GM12864 (cell line): ENCODE measurements around the gene SMCO4.

Source experiments
- DNase-seq: peaks from one replicate; pipeline ENCODE4 v3.0.0-alpha.2; 2011; ENCODE audit warnings: low read depth
- H3K4me3 ChIP-seq: 2 replicates; pipeline ENCODE4 v1.5.1; 2011; ENCODE audit warnings: mild to moderate bottlenecking, low read depth, low read length, control low read depth
- CTCF ChIP-seq: IDR thresholded peaks from 2 replicates; pipeline ENCODE4 v1.5.1; 2011; ENCODE audit warnings: low read depth, mild to moderate bottlenecking, moderate library complexity, low read length, control low read depth, inconsistent platforms; ENCODE audit errors: missing control alignments

Gene SMCO4

GRCh38 chr11:93560199-93560932 is 17.2 kb upstream of the SMCO4 start:
- no peak for TF ChIP-seq CTCF
- H3K4me3 ChIP-seq, result no peak overlapping the region
- DNase-seq, result no peak

GRCh38 chr11:93559681-93560080 is 16.5 kb upstream of the SMCO4 start:
- no peak for DNase-seq
- TF ChIP-seq CTCF, result no peak
- H3K4me3 ChIP-seq, result no peak overlapping the region

GRCh38 chr11:93552874-93553273 is 9.7 kb upstream of the SMCO4 start:
- no peak overlapping the region for H3K4me3 ChIP-seq
- DNase-seq, result no peak
- no peak for TF ChIP-seq CTCF

- TF ChIP-seq CTCF, result no peak
- H3K4me3 ChIP-seq, result no peak overlapping the region
- no peak for DNase-seq
Measured at GRCh38 chr11:93549976-93550375, 6.8 kb upstream of the SMCO4 start.

GRCh38 chr11:93548679-93549319 is 5.6 kb upstream of the SMCO4 start:
- TF ChIP-seq CTCF, result no peak
- H3K4me3 ChIP-seq, result no peak overlapping the region
- DNase-seq, result no peak

GRCh38 chr11:93547773-93548172 is 4.6 kb upstream of the SMCO4 start:
- TF ChIP-seq CTCF, result no peak
- DNase-seq, result no peak
- H3K4me3 ChIP-seq, result no peak overlapping the region

GRCh38 chr11:93547028-93547427 is 3.8 kb upstream of the SMCO4 start:
- no peak for DNase-seq
- no peak overlapping the region for H3K4me3 ChIP-seq
- no peak for TF ChIP-seq CTCF
